ENCODE data around the gene TBCB.

- TF ChIP-seq NFRKB (IDR thresholded peaks at IDR 0.05) (no peak), ELF4 (IDR thresholded peaks at IDR 0.05) (no peak), BHLHE40 (IDR thresholded peaks at IDR 0.05; ENCODE audit: borderline replicate concordance) (no peak), SUZ12 (IDR thresholded peaks at IDR 0.05) (no peak), FOXA1 (IDR thresholded peaks at IDR 0.05) (no peak), PKNOX1 (IDR thresholded peaks at IDR 0.05) (no peak), SP1 (IDR thresholded peaks at IDR 0.05) (no peak), HDGF (IDR thresholded peaks at IDR 0.05; ENCODE audit: borderline replicate concordance) (no peak), FOXM1 (IDR thresholded peaks at IDR 0.05; ENCODE audit: borderline replicate concordance) (no peak)
Observed at GRCh38 chr19:36149673-36150406, 34.6 kb downstream of the TBCB start.
